Astrocyte (in vitro differentiated cells and primary cell): Measurements from ENCODE around the gene CADPS. TPM values are rescaled to one million over a fixed set of nuclear protein-coding genes. Genes with fewer than 3 reads are reported as not detected.

Experiments used
- DNase-seq: peaks from one replicate; pipeline ENCODE4 v3.0.0-alpha.2; 2010; ENCODE audit warnings: low read depth
- FAIRE-seq: peaks from 2 replicates; lab custom pipeline; 2011; peaks lifted over from hg19 to GRCh38; lab: Jason Lieb, UNC
- H2AFZ ChIP-seq: 2 replicates; pipeline ENCODE4 v1.6.0; 2012; ENCODE audit warnings: low read depth, low read length, inconsistent platforms
- H3K27ac ChIP-seq: 2 replicates; pipeline ENCODE4 v1.5.1; 2011; ENCODE audit warnings: low read depth, low read length, inconsistent platforms
- H3K27me3 ChIP-seq: 2 replicates; pipeline ENCODE4 v1.6.0; 2011; ENCODE audit warnings: low read length, inconsistent platforms; ENCODE audit not compliant: insufficient read depth
- H3K36me3 ChIP-seq: 2 replicates; pipeline ENCODE4 v1.5.1; 2011; ENCODE audit warnings: low read length, inconsistent platforms; ENCODE audit not compliant: insufficient read depth
- H3K4me1 ChIP-seq: 2 replicates; pipeline ENCODE4 v1.5.1; 2011; ENCODE audit warnings: low read length, inconsistent platforms; ENCODE audit not compliant: insufficient read depth
- H3K4me2 ChIP-seq: 2 replicates; pipeline ENCODE4 v1.6.0; 2012; ENCODE audit warnings: low read length, inconsistent platforms
- H3K4me3 ChIP-seq: 2 replicates; pipeline ENCODE4 v1.5.1; 2011; ENCODE audit warnings: low read depth, mild to moderate bottlenecking, low read length, inconsistent platforms; ENCODE audit not compliant: insufficient read depth
- H3K79me2 ChIP-seq: 2 replicates; pipeline ENCODE4 v1.6.0; 2012; ENCODE audit warnings: mild to moderate bottlenecking, low read length, inconsistent platforms; ENCODE audit not compliant: insufficient read depth
- H3K9ac ChIP-seq: 2 replicates; pipeline ENCODE4 v1.6.0; 2012; ENCODE audit warnings: mild to moderate bottlenecking, low read length, inconsistent platforms
- H3K9me3 ChIP-seq: 2 replicates; pipeline ENCODE4 v1.5.1; 2012; ENCODE audit warnings: low read depth, mild to moderate bottlenecking, low read length, inconsistent platforms; ENCODE audit not compliant: insufficient read depth
- H4K20me1 ChIP-seq: 2 replicates; pipeline ENCODE4 v1.6.0; 2012; ENCODE audit warnings: low read length, inconsistent platforms; ENCODE audit not compliant: insufficient read depth
- H3K27ac Mint-ChIP-seq: one replicate; pipeline ENCODE4 v1.8.0; 2021; ENCODE audit warnings: mild to moderate bottlenecking, mixed read lengths; ENCODE audit not compliant: unreplicated experiment
- H3K27me3 Mint-ChIP-seq: one replicate; pipeline ENCODE4 v1.8.0; 2021; ENCODE audit warnings: low read depth, mixed read lengths; ENCODE audit not compliant: unreplicated experiment
- H3K36me3 Mint-ChIP-seq: one replicate; pipeline ENCODE4 v1.8.0; 2021; ENCODE audit warnings: low read depth, mixed read lengths; ENCODE audit not compliant: unreplicated experiment
- H3K4me1 Mint-ChIP-seq: one replicate; pipeline ENCODE4 v1.8.0; 2021; ENCODE audit warnings: low read depth, mixed read lengths; ENCODE audit not compliant: unreplicated experiment
- H3K4me3 Mint-ChIP-seq: one replicate; pipeline ENCODE4 v1.8.0; 2021; ENCODE audit warnings: mild to moderate bottlenecking, moderate library complexity, mixed read lengths; ENCODE audit not compliant: unreplicated experiment
- H3K9me3 Mint-ChIP-seq: one replicate; pipeline ENCODE4 v1.8.0; 2021; ENCODE audit warnings: mild to moderate bottlenecking, mixed read lengths; ENCODE audit not compliant: unreplicated experiment
- CTCF ChIP-seq: IDR thresholded peaks from 2 replicates; pipeline ENCODE4 v1.5.1; 2011; ENCODE audit warnings: low read depth, mild to moderate bottlenecking, inconsistent platforms, low read length, moderate library complexity; ENCODE audit not compliant: insufficient read depth
- EZH2 ChIP-seq: IDR thresholded peaks from 2 replicates; pipeline ENCODE4 v1.6.1; 2012; ENCODE audit warnings: mild to moderate bottlenecking, low read length, inconsistent platforms; ENCODE audit not compliant: insufficient read depth
- total RNA-seq: library from RNA; stranded (reverse); gene quantifications from 2 replicates; pipeline ENCODE4 v1.2.1, GENCODE V29; 2021

Gene CADPS
- total RNA-seq, 1 donor from 2014 or later: 5.4 TPM

- Histone ChIP-seq H3K4me2 (no peak overlapping the region), H3K9me3 (peaks cover 3% of the 10 kb centered on the region), H3K36me3 (no peaks in the 10 kb centered on the region), H3K27ac (no peak overlapping the region), H3K9ac (no peak overlapping the region), H4K20me1 (peaks cover 4% of the 10 kb centered on the region), H3K79me2 (no peaks in the 10 kb centered on the region), H2AFZ (no peak overlapping the region), H3K4me3 (no peak overlapping the region), H3K4me1 (no peaks in the 10 kb centered on the region), H3K27me3 (peaks cover 64% of the 10 kb centered on the region)
- peaks cover 10% of the 10 kb centered on the region for H3K9me3 Mint-ChIP-seq
- peaks cover 2% of the 10 kb centered on the region for H3K4me1 Mint-ChIP-seq
- peaks cover under 1% of the 10 kb centered on the region for H3K36me3 Mint-ChIP-seq
- H3K27ac Mint-ChIP-seq: no peak overlapping the region
- H3K27me3 Mint-ChIP-seq: peaks cover 69% of the 10 kb centered on the region
- FAIRE-seq (no peak), DNase-seq (no peak)
- no peak overlapping the region for H3K4me3 Mint-ChIP-seq
- TF ChIP-seq CTCF (no peak), EZH2 (no peak)
Measured at GRCh38 chr3:62365391-62366125, 509.7 kb downstream of the CADPS start.

GRCh38 chr3:62364191-62364590 is 511.0 kb downstream of the CADPS start:
- H3K27me3 Mint-ChIP-seq: peaks cover 59% of the 10 kb centered on the region
- DNase-seq (no peak), FAIRE-seq (no peak)
- TF ChIP-seq EZH2 (no peak), CTCF (no peak)
- Histone ChIP-seq H3K79me2 (no peaks in the 10 kb centered on the region), H3K9me3 (no peaks in the 10 kb centered on the region), H3K36me3 (no peaks in the 10 kb centered on the region), H3K4me3 (no peak overlapping the region), H3K9ac (no peak overlapping the region), H3K27me3 (peaks cover 55% of the 10 kb centered on the region), H2AFZ (no peak overlapping the region), H3K4me2 (no peak overlapping the region), H4K20me1 (no peaks in the 10 kb centered on the region), H3K4me1 (no peaks in the 10 kb centered on the region), H3K27ac (no peak overlapping the region)
- no peaks in the 10 kb centered on the region for H3K4me1 Mint-ChIP-seq
- no peak overlapping the region for H3K27ac Mint-ChIP-seq
- no peaks in the 10 kb centered on the region for H3K36me3 Mint-ChIP-seq
- no peak overlapping the region for H3K4me3 Mint-ChIP-seq
- peaks cover 2% of the 10 kb centered on the region for H3K9me3 Mint-ChIP-seq

- Mint-ChIP-seq H3K27me3 (peaks cover 52% of the 10 kb centered on the region), H3K4me1 (no peaks in the 10 kb centered on the region), H3K4me3 (no peak overlapping the region), H3K36me3 (no peaks in the 10 kb centered on the region), H3K27ac (no peak overlapping the region), H3K9me3 (no peaks in the 10 kb centered on the region)
- no peak overlapping the region for H3K27ac ChIP-seq
- peaks cover 46% of the 10 kb centered on the region for H3K27me3 ChIP-seq
- H4K20me1 ChIP-seq: no peaks in the 10 kb centered on the region
- TF ChIP-seq EZH2 (no peak), CTCF (no peak)
- no peaks in the 10 kb centered on the region for H3K9me3 ChIP-seq
- FAIRE-seq (no peak), DNase-seq (no peak)
- no peaks in the 10 kb centered on the region for H3K36me3 ChIP-seq
- H3K4me2 ChIP-seq: no peak overlapping the region
- no peaks in the 10 kb centered on the region for H3K79me2 ChIP-seq
- no peak overlapping the region for H2AFZ ChIP-seq
- no peak overlapping the region for H3K9ac ChIP-seq
- H3K4me3 ChIP-seq: no peak overlapping the region
- H3K4me1 ChIP-seq: no peaks in the 10 kb centered on the region
Measured at GRCh38 chr3:62363275-62363674, 511.9 kb downstream of the CADPS start.
